GM12878 (cell line): ENCODE measurements around the gene C1QBP. TPM values are rescaled to one million over a fixed set of nuclear protein-coding genes. Genes with fewer than 3 reads are reported as not detected.

Experiments
- CHD4 ChIP-seq: fragments of 200-600 bp; sonication (generic); IDR thresholded peaks from 2 replicates; pipeline ENCODE4 v1.6.1; 2016; ENCODE audit warnings: mild to moderate bottlenecking
- CUX1 ChIP-seq: IDR thresholded peaks from 2 replicates; pipeline ENCODE4 v1.6.1; 2012; ENCODE audit warnings: improper control_type of control experiment, low read depth, low read length; ENCODE audit not compliant: insufficient replicate concordance
- ELK1 ChIP-seq: IDR thresholded peaks from 2 replicates; pipeline ENCODE4 v1.6.1; 2012; ENCODE audit warnings: low read depth, low read length, improper control_type of control experiment
- PBX3 ChIP-seq: IDR thresholded peaks from 2 replicates; pipeline ENCODE4 v1.6.1; 2011; ENCODE audit warnings: mild to moderate bottlenecking, low read depth, low read length, moderate library complexity; ENCODE audit not compliant: insufficient replicate concordance
- PKNOX1 ChIP-seq: fragments of 450-650 bp; IDR thresholded peaks from 2 replicates; pipeline ENCODE4 v1.6.1; 2016; ENCODE audit warnings: mild to moderate bottlenecking
- POLR2AphosphoS5 ChIP-seq: IDR thresholded peaks from 2 replicates; pipeline ENCODE4 v1.6.1; 2011; ENCODE audit warnings: mild to moderate bottlenecking, low read length, inconsistent platforms
- TCF12 ChIP-seq: IDR thresholded peaks from 2 replicates; pipeline ENCODE4 v1.6.1; 2011; ENCODE audit warnings: low read depth, mild to moderate bottlenecking, low read length
- TCF3 ChIP-seq: IDR thresholded peaks from 2 replicates; pipeline ENCODE4 v1.6.1; 2012; ENCODE audit warnings: low read depth, mild to moderate bottlenecking, low read length, borderline replicate concordance; ENCODE audit not compliant: insufficient read depth
- ZBTB11 ChIP-seq: fragments of 450-650 bp; formaldehyde crosslinking; IDR thresholded peaks from 2 replicates; pipeline ENCODE4 v1.5.0; 2022; ENCODE audit warnings: mild to moderate bottlenecking, missing genetic modification characterization
- ZNF687 ChIP-seq: fragments of 450-650 bp; IDR thresholded peaks from 2 replicates; pipeline ENCODE4 v1.6.1; 2017; ENCODE audit warnings: mild to moderate bottlenecking, moderate library complexity
- polyA plus RNA-seq, 11 experiments: library from polyadenylated mRNA; depleted of rRNA in 4 of 11; unstranded in 6 of 11; stranded (reverse) in 5 of 11; fragments of >200 nt; fragmentation: Nextera tagmentation in 4 of 11; fragmentation: Illumina TruSeq in 1 of 11; extraction: Ambion mirVana in 4 of 11; extraction: Trizol in 1 of 11; gene quantifications; 1 replicate in 1 of 11; 2 replicates in 10 of 11; pipeline versions ENCODE4 v1.2.1 to v1.2.3, GENCODE V29; 2011 to 2016; ENCODE audit warnings: inconsistent platforms in 2 of 11, missing spikeins in 2 of 11, low read depth in 1 of 11
- total RNA-seq, 4 experiments: library from RNA; depleted of rRNA in 3 of 4; stranded (reverse); fragments of >200 nt in 3 of 4; fragmentation: Illumina TruSeq in 1 of 4; extraction: Trizol in 1 of 4; gene quantifications; 2 replicates each; pipeline versions ENCODE4 v1.2.1 to v1.2.3, GENCODE V29; 2013 to 2021

C1QBP gene
- total and polyA plus RNA-seq, 10 of the 15 experiments (the other 5 are each of a cell fraction or from before 2014, with no cell fraction given) = 124 to 989 (median 429) TPM

GRCh38 chr17:5486206-5487124 lies 47.5 kb upstream of the C1QBP start, which contains the start of gene MIS12 (continued):
- TF ChIP-seq PKNOX1 (peak; percentile 94), TCF12 (0 out of 2 replicates have a peak, but pooled peaks have one; percentile 45), TCF3 (no peak), ZBTB11 (peak; percentile 37), CUX1 (peak; percentile 26), CHD4 (no peak), PBX3 (peak; percentile 70), POLR2AphosphoS5 (peak; percentile 87), ELK1 (peak; percentile 73), ZNF687 (peak; percentile 83)
